ENCODE results near the gene SMC4. TPM values are rescaled to one million over a fixed set of nuclear protein-coding genes. Genes with fewer than 3 reads are reported as not detected.

The SMC4 gene
- total and polyA plus RNA-seq, 2 of the 8 experiments (the other 6 are each of a cell fraction or from before 2014, with no cell fraction given), result 26.6 to 118 TPM

DNA sequence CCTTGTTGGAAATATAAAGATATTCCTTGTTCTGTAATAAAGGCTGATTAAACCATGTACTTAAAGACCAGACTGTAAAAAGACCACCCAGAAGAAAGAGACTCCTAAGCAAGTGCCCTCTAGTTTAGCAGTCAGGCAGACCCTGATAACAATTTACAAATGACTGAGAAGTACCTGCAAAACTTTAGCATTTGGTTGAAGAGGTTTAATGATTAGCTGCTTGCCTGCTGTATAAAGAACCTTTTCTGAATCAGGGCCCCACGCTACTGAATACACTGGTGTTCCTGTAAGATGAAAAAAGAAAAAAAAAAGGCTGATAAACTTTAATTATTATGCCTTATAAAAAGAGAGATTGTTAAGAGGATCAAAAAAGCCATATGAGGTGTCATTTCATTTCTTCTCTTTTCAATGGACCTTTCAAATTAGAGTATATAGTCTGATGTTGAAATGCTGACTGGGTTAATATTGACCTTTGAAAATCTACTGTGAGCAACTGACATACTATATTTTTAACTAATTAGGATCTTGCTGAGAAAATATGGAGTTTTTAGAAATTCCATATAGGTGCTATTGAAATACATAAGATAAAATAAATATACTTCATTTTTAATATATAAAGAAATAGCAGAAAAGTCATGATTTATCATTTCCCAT lies 33.5 kb upstream of the SMC4 start:
- Histone ChIP-seq H2BK12ac (ENCODE audit: low read depth, low read length) (no peak overlapping the region), H4K8ac (ENCODE audit: extremely low read depth, insufficient read depth, low read length) (no peak overlapping the region), H3K23me2 (ENCODE audit: low read depth, low read length) (no peaks in the 10 kb centered on the region), H2BK15ac (ENCODE audit: low read length) (no peak overlapping the region), H3K27me3 (replicated peaks in 1 of 4; ENCODE audit: control insufficient read depth in 3 of 4, extremely low read depth in 1 of 4, insufficient read depth in 3 of 4, low read length in 3 of 4) (no peaks in the 10 kb centered on the region), H3K36me3 (ENCODE audit: control insufficient read depth in 2 of 4, insufficient read depth in 4 of 4, low read length in 3 of 4) (no peaks in the 10 kb centered on the region), H3K23ac (ENCODE audit: insufficient read length) (no peak overlapping the region), H4K91ac (replicated peaks; ENCODE audit: insufficient read length, low read length) (no peak overlapping the region), H3K18ac (ENCODE audit: extremely low read depth, low read length) (no peak overlapping the region), H3K9ac (replicated peaks in 1 of 4; ENCODE audit: extremely low read depth in 1 of 4, low read depth in 3 of 4, low read length in 3 of 4) (no peak overlapping the region), H3K79me1 (ENCODE audit: low read depth, low read length) (no peaks in the 10 kb centered on the region), H3K9me3 (ENCODE audit: insufficient read depth in 2 of 2, low read depth in 1 of 2, low read length in 1 of 2) (no peaks in the 10 kb centered on the region), H3K14ac (ENCODE audit: insufficient read length) (no peak overlapping the region), H4K5ac (ENCODE audit: insufficient read length, low read depth, low read length) (no peak overlapping the region), H3K4me2 (ENCODE audit: insufficient read depth in 1 of 2, low read depth in 2 of 2, low read length in 2 of 2) (no peak overlapping the region), H3K27ac (ENCODE audit: low read depth, low read length) (no peak overlapping the region), H3K4me1 (replicated peaks in 1 of 4; ENCODE audit: control insufficient read depth in 3 of 4, insufficient read depth in 4 of 4, low read length in 3 of 4) (no peaks in the 10 kb centered on the region), H2BK120ac (replicated peaks; ENCODE audit: low read depth, low read length) (no peak overlapping the region), H3K4me3 (ENCODE audit: extremely low read depth in 1 of 4, insufficient read depth in 2 of 4, low read depth in 3 of 4, low read length in 4 of 4) (no peak overlapping the region), H3K56ac (replicated peaks; ENCODE audit: insufficient read length, low read depth, low read length) (no peak overlapping the region), H2BK20ac (ENCODE audit: low read length) (no peak overlapping the region), H4K20me1 (replicated peaks in 1 of 2; ENCODE audit: control insufficient read depth in 1 of 2, insufficient read depth in 2 of 2, low read length in 2 of 2) (no peaks in the 10 kb centered on the region), H3K4ac (replicated peaks; ENCODE audit: insufficient read length, low read depth, low read length) (no peak overlapping the region), H3K79me2 (ENCODE audit: control insufficient read depth in 1 of 2, insufficient read depth in 2 of 2, low read length in 2 of 2) (no peaks in the 10 kb centered on the region), H2AFZ (ENCODE audit: low read length) (no peak overlapping the region), H2AK5ac (ENCODE audit: low read depth, low read length) (no peak overlapping the region), H2BK5ac (ENCODE audit: low read depth, low read length) (no peak overlapping the region)
- POLR2A ChIA-PET (ENCODE audit: partially characterized antibody), result no interaction called here
- FAIRE-seq (no peak), DNase-seq (ENCODE audit: low read depth in 1 of 2, low spot score in 2 of 2) (no peak)
- CTCF ChIA-PET (ENCODE audit: partially characterized antibody), result interaction anchor here (1.1 kb wide), 1 partner anchor 27 kb away, joined by 3 read pairs; no protein-coding TSS in a partner anchor
- 93% methylated on average over 1 of the region's 1 CpG; no CpG with 5 or more reads in 1 of the 2 experiments for WGBS, 2 experiments (ENCODE audit: extremely low coverage in 1 of 2, insufficient coverage in 1 of 2, insufficient read length in 1 of 2, insufficient replicate concordance in 2 of 2, low coverage in 1 of 2, low lambda C conversion rate in 2 of 2, missing lambda C conversion rate in 1 of 2)
- TF ChIP-seq KDM1A (IDR thresholded peaks at IDR 0.05; ENCODE audit: borderline replicate concordance, low read length), result no peak
- no peak for TF ChIP-seq CBX5 (IDR thresholded peaks at IDR 0.05; ENCODE audit: low read depth, low read length)
- no peak for TF ChIP-seq GTF2F1 (IDR thresholded peaks at IDR 0.05; ENCODE audit: borderline replicate concordance, low read depth, low read length)
- TF ChIP-seq CHD1 (IDR thresholded peaks at IDR 0.05; ENCODE audit: low read depth, low read length), result no peak
- no peak for TF ChIP-seq TCF12 (IDR thresholded peaks at IDR 0.05; ENCODE audit: low read depth, low read length)
- no peak for TF ChIP-seq EZH2 (IDR thresholded peaks at IDR 0.05; ENCODE audit: low read depth, low read length, severe bottlenecking)
- no peak for TF ChIP-seq SAP30 (IDR thresholded peaks at IDR 0.05; ENCODE audit: insufficient read depth, insufficient replicate concordance, low read length)
- no peak for TF ChIP-seq FOSL1 (IDR thresholded peaks at IDR 0.05; ENCODE audit: insufficient read depth, low read depth, low read length)
- TF ChIP-seq YY1 (IDR thresholded peaks at IDR 0.05; ENCODE audit: low read depth, low read length), result no peak
- no peak for TF ChIP-seq JUND (IDR thresholded peaks at IDR 0.05; ENCODE audit: low read length)
- no peak for TF ChIP-seq HDAC2 (IDR thresholded peaks at IDR 0.05; ENCODE audit: borderline replicate concordance in 1 of 2, low read depth in 2 of 2, low read length in 2 of 2)
- no peak for TF ChIP-seq CHD2 (IDR thresholded peaks at IDR 0.05; ENCODE audit: low read length)
- TF ChIP-seq CREB1 (IDR thresholded peaks at IDR 0.05), result no peak
- TF ChIP-seq SP2 (IDR thresholded peaks at IDR 0.05; ENCODE audit: low read length), result no peak
